ENCODE results near the gene GRB2. TPM values are rescaled to one million over a fixed set of nuclear protein-coding genes. Genes with fewer than 3 reads are reported as not detected.
A peak's percentile ranks its signal among the peaks of the same experiment; 100 is the strongest.

Gene GRB2
- total and polyA plus RNA-seq, 2 experiments from 2014 or later, result 132 to 198 TPM

- Histone ChIP-seq H3K4me1 (ENCODE audit: low read depth) (peaks cover 9% of the 10 kb centered on the region), H3K9me3 (ENCODE audit: low read depth) (no peaks in the 10 kb centered on the region), H3K27me3 (no peaks in the 10 kb centered on the region), H3K36me3 (no peaks in the 10 kb centered on the region), H3K4me3 (no peak overlapping the region), H3K27ac (peak overlapping the region; percentile 65)
- peak in 1 of 2 donors; percentile 41 for DNase-seq (ENCODE audit: low read depth in 1 of 2, low spot score in 1 of 2)
- TF ChIP-seq CTCF (IDR thresholded peaks at IDR 0.05; ENCODE audit: low read depth, low read length), result no peak
Observed at GRCh38 chr17:75417054-75417580, 11.6 kb upstream of the GRB2 start.

DNA sequence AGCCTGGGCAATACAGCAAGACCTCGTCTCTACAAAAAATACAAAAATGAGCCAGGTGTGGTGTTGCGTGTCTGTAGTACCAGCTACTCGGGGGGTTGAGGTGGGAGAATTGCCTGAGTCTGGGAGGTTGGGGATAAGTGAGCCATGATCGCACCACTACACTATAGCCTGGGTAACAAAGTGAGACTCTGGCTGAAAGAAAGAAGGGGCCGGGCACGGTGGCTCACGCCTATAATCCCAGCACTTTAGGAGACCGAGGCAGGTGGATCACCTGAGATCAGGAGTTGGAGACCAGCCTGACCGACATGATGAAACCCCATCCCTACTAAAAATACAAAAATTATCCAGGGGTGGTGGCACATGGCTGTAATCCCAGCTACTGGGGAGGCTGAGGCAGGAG is 10.5 kb upstream of the GRB2 start:
- no peak for DNase-seq (ENCODE audit: low read depth in 1 of 2, low spot score in 1 of 2)
- peaks cover 9% of the 10 kb centered on the region for H3K4me1 ChIP-seq (ENCODE audit: low read depth)
- TF ChIP-seq CTCF (IDR thresholded peaks at IDR 0.05; ENCODE audit: low read depth, low read length), result no peak
- H3K9me3 ChIP-seq (ENCODE audit: low read depth), result no peaks in the 10 kb centered on the region
- no peaks in the 10 kb centered on the region for H3K27me3 ChIP-seq
- H3K27ac ChIP-seq, result no peak overlapping the region
- H3K36me3 ChIP-seq, result no peaks in the 10 kb centered on the region
- no peak overlapping the region for H3K4me3 ChIP-seq

GRCh38 chr17:75414488-75414887 is 9.0 kb upstream of the GRB2 start:
- TF ChIP-seq CTCF (IDR thresholded peaks at IDR 0.05; ENCODE audit: low read depth, low read length), result no peak
- Histone ChIP-seq H3K4me1 (ENCODE audit: low read depth) (peaks cover 9% of the 10 kb centered on the region), H3K27me3 (no peaks in the 10 kb centered on the region), H3K36me3 (no peaks in the 10 kb centered on the region), H3K27ac (no peak overlapping the region), H3K9me3 (ENCODE audit: low read depth) (no peaks in the 10 kb centered on the region), H3K4me3 (no peak overlapping the region)
- DNase-seq (ENCODE audit: low read depth in 1 of 2, low spot score in 1 of 2), result no peak

GRCh38 chr17:75412455-75413317 is 7.2 kb upstream of the GRB2 start:
- Histone ChIP-seq H3K4me3 (no peak overlapping the region), H3K4me1 (ENCODE audit: low read depth) (peaks cover 9% of the 10 kb centered on the region), H3K27me3 (no peaks in the 10 kb centered on the region), H3K27ac (no peak overlapping the region), H3K36me3 (no peaks in the 10 kb centered on the region), H3K9me3 (ENCODE audit: low read depth) (no peaks in the 10 kb centered on the region)
- peak; percentile 72 to 76 for DNase-seq (ENCODE audit: low read depth in 1 of 2, low spot score in 1 of 2)
- TF ChIP-seq CTCF (IDR thresholded peaks at IDR 0.05; ENCODE audit: low read depth, low read length), result peak; percentile 72

- H3K9me3 ChIP-seq (ENCODE audit: low read depth), result no peaks in the 10 kb centered on the region
- DNase-seq (ENCODE audit: low read depth in 1 of 2, low spot score in 1 of 2), result no peak
- H3K36me3 ChIP-seq, result no peaks in the 10 kb centered on the region
- H3K4me3 ChIP-seq, result no peak overlapping the region
- TF ChIP-seq CTCF (IDR thresholded peaks at IDR 0.05; ENCODE audit: low read depth, low read length), result no peak
- no peak overlapping the region for H3K27ac ChIP-seq
- H3K4me1 ChIP-seq (ENCODE audit: low read depth), result no peaks in the 10 kb centered on the region
- no peaks in the 10 kb centered on the region for H3K27me3 ChIP-seq
Observed at GRCh38 chr17:75411328-75412067, 6.0 kb upstream of the GRB2 start.

All from cardiac muscle cell (in vitro differentiated cells and primary cell).